ENCODE results near the gene FASN. TPM values are rescaled to one million over a fixed set of nuclear protein-coding genes. Genes with fewer than 3 reads are reported as not detected.
"Not testable (repeated sequence)": the region's sequence is repeated elsewhere in the genome, so short reads cannot be mapped to it uniquely, and the experiment has no call there.

The FASN gene
- total RNA-seq, result 175 and 181 TPM in 2 replicates

DNA sequence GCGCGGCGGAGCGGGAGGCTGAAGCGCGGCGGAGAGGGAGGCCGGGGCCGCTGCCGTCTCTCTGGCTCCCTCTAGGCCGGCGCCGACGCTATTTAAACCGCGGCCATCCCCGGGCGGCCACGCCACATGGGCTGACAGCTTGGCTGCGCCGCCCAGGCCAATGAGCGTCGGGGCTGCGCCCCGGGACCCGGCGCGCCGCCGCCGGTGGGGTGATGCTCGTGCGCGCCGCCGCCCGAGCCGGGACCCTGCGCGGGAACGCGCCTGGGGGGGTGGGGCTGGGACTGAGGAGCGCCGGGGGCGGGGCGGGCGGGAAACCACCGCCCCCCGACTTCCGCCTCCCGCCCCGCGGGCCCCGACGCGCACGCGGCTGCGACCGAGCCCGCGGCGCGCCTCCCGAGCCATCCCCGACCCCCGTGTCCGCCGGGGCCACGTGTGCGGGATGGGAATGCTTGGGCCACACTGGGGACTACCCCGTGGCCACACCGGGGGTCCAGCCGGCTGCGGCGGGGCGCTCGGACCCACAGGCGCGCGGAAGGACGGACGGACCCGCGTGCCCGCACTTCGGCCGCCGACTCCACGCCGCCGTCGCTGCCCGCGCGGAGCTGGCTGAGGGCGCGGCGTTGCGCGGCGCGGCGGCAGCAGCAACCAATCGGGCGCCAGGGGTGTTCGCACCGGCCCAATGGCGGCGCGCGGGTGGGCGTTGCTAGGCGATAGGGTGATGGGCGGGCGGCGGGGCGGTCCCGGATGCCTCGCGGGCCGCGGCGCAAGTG, at the start of gene FASN:
Gene FASN, minus strand, starts transcription at position 68 of the 770 bp plus-strand sequence. CDS start 1,791 bp downstream, outside the sequence.
- intact Hi-C loops (cut with micrococcal nuclease), result loop anchor here (1.0 to 10.0 kb wide), 5 partner anchors 28 to 174 kb away; partner anchors contain the start of genes DCXR, GPS1, LRRC45 and MAFG

GRCh38 chr17:82146663-82147654, 48.9 kb upstream of the FASN start:
- intact Hi-C loops (cut with micrococcal nuclease), result no loop called here

DNA sequence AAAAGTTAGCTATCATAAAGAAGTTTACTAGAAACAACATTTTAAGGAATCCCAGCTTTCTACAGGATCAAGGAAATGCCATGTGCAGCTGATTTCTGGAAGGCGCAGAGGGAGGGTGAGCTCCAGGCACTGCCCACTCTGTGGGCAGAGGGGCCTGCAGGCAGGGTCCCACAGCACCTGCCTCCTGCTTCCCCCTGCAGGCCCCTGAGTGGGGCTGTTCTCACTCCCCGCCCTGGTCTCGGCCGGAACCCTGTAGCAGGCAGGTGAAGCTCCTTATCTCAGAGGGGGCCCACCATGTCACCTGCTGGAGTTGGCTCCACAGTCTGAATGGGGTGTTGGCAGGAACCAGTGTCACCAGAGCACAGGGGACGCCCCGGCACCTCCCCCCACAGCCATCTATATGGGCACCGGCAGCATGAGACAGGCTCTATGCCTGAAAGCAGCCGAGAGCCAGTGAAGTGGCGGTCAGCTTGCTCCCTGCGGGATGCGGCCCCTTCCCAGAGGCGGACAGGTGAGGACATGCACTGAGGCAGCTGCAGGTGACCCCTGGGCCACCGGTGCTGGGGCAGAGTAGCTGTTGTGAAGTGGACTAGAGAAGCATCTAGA, 47.6 kb upstream of the FASN start:
- intact Hi-C loops (cut with micrococcal nuclease), result no loop called here

DNA sequence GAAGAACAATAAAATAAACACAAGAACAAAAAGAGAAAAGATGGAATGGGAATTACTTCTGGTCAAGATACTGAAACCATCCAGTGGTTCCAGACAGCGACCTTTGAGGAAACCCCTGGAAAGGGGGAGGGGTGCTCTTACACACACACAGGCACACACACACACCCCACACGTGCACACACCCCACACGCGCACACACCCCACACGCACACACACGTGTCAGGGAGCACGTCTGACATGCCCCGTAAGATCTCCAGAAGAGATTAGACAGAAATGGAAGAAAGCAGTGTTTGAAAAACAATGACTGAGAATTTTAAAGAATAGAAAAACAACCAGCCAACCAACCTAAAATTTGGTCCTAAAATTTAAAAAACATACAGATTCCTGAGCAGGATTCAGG, 45.3 kb upstream of the FASN start:
- intact Hi-C loops (cut with micrococcal nuclease), result no loop called here

GRCh38 chr17:82139961-82140360, 41.9 kb upstream of the FASN start:
- intact Hi-C loops (cut with micrococcal nuclease), result not testable (repeated sequence)

DNA sequence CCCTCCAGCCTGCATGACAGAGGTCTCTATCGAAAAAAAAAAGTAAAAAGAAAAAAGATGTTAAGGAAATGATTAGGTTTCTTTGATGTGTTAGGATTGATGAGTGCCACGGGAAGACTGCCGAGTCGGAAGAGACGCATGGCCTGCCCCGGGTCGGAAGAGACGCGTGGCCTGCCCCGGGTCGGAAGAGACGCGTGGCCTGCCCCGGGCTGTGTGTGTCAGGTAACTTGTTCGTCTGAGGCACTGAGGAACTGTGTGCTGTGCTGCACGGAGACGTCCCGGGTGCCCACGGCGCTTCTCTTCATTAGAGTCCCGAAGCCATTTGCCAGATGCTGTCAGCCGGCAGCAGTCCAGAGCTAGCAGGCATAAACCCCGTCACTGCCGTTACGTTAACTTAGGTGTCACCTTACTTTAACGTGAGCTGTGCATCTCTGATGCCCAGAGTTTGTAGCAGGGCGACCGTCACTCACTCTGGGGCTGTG, 40.5 kb upstream of the FASN start:
- intact Hi-C loops (cut with micrococcal nuclease), result no loop called here

GRCh38 chr17:82134101-82134500, 36.1 kb upstream of the FASN start:
- intact Hi-C loops (cut with micrococcal nuclease), result no loop called here

- intact Hi-C loops (cut with micrococcal nuclease), result not testable (repeated sequence)
Observed at GRCh38 chr17:82133166-82133953, 35.3 kb upstream of the FASN start.

- intact Hi-C loops (cut with micrococcal nuclease), result no loop called here
Observed at GRCh38 chr17:82129095-82129494, 31.1 kb upstream of the FASN start.

DNA sequence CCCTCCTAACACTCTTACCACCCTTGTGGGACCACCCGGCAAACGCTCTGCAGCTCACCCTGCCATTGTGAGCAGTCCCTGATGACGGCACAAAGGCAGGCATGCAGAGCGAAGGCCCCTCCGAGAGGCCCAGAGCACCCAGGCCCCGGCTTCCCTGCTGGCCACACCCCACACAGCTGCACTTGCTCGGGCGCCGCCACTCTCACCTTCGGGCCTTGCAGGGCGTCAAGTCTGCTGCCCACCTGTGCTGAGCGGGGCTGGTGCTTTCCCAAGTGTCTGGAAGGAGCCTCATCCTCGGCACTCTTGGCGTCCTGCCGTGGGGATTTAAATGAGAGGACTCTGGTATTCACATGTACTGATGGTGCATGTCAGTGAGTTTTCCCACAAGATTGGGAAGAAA, 30.3 kb upstream of the FASN start:
- intact Hi-C loops (cut with micrococcal nuclease), result no loop called here

GRCh38 chr17:82127704-82128103, 29.7 kb upstream of the FASN start:
- intact Hi-C loops (cut with micrococcal nuclease), result loop anchor here (2.0 kb wide), 3 partner anchors 21 to 73 kb away; partner anchors contain the start of gene FASN

DNA sequence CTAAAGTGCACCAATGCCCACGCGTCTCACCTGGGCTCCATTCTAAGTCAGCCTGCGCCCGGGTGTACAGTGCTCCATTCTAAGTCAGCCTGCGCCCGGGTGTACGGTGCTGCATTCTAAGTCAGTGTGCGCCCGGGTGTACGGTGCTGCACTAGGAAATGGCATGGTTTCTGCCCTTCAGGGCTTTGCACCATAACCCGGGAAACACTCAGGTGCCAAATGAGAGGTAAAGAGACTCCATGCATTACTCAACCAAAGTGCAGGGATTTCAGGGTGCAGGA, 29.2 kb upstream of the FASN start:
- intact Hi-C loops (cut with micrococcal nuclease), result loop anchor here (2.0 kb wide), 3 partner anchors 20 to 74 kb away; partner anchors contain the start of gene FASN

DNA sequence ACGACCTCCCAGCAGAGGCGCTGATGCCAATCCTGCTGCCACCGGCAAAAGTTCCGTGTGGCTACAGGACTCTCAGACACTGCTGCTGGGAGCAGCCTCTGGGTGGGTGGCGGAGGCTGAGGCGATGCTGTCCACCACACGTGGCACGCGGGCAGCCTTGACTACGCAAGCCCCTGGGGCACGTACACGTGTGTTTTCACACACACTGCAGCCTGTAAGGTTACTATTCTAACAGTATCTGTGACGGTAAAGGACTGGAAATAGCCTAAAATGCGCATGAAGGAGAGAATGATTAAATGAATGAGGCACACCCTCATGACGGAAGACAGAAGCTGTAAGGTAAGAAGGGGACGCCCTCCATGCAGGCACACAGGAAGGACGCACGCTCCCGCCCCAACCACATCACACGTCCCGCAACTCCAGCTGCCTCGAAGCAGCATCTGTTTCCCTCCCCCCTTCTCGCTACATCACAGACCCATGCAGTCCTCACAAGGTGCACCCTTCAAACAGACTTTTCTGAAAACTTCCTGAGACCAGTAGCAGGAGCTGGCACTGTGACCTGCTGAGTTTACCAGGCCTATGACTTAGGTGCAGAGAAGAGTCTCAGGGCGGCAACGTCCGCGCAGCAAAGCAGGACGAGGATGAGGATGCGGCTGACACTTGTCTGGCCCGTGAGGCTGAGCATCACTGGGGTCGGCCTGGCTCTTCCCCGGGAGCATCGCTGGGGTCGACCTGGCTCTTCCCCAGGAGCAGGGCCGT, 28.7 kb upstream of the FASN start:
- intact Hi-C loops (cut with micrococcal nuclease), result loop anchor here (1.0 to 2.0 kb wide), 4 partner anchors 20 to 103 kb away; partner anchors contain the start of genes FASN and LRRC45

DNA sequence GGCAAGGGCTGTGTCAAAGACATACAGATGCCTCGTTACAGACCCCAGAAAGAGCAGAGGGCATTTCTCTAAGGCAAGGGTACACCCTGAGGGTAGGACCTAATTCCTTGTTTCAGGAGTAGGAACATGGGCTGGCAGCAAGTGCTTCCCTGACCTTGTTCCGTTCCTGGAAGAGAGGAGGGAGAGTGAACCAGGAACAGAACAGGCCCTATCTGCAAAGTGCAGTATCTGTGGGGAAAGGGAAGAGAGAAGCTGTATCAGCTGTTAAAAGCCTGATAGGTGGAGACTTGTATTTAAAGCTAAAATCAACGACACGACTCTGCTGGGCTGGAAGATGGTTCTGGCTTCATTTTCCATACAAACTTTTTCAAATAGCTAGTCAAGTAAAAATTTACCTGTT, 26.1 kb upstream of the FASN start:
- intact Hi-C loops (cut with micrococcal nuclease), result no loop called here

- intact Hi-C loops (cut with micrococcal nuclease), result no loop called here
Observed at GRCh38 chr17:82121660-82122629, 23.9 kb upstream of the FASN start.

GRCh38 chr17:82121246-82121645, 23.2 kb upstream of the FASN start:
- intact Hi-C loops (cut with micrococcal nuclease), result no loop called here

DNA sequence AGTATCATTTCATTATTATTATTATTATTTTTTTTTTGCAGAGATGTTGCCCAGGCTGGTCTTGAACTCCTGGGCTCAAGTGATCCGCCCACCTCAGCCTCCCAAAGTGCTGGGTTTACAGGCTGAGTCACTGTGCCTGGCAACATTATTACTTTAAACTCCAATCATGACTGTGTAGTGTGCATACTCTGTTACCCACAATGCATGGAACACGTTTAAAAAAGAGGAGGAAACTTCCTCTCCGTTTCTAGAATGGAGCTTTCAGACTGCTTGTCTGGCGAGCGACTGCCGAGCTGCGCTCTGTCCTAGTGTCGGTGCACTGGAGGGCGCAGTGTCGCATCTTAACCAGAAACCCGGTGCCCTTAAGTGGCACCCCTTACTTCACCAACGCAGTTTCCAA, 22.1 kb upstream of the FASN start:
- intact Hi-C loops (cut with micrococcal nuclease), result no loop called here

DNA sequence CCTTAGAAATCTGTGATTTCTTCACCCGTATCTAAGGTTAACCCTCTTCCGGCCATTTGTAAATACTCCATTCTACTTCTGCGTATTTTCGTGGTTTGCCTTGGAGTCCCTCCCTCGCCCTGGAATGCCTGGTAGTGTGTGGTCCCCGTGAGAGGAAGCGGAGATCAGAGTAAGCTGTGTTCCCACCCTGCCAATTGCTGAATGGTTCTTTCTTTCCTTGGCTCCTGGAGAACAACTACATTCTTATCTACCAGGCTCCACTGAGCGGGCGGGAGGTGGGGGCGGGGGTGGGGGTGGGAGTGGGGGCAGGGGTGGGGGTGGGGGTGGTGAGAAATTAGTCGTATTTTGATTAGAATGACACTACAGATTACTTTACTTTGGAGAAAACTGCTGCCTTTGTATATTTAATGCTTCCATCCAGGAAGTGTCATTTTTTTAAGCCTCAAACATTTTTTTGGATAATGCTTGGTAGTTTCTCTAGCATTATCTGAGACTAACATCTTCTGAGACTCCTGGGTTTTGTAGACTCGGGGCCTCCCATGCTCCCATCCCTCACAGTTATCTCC, 20.9 kb upstream of the FASN start:
- intact Hi-C loops (cut with micrococcal nuclease), result no loop called here
